Left kidney (tissue), 2 donors: ENCODE data around the gene MYL9. TPM values are rescaled to one million over a fixed set of nuclear protein-coding genes. Genes with fewer than 3 reads are reported as not detected.
"Not testable (repeated sequence)": the region's sequence is repeated elsewhere in the genome, so short reads cannot be mapped to it uniquely, and the experiment has no call there.

Experiments used
- DNase-seq: peaks from one replicate; pipeline ENCODE4 v3.0.0-alpha.2; 2013
- polyA plus RNA-seq: library from polyadenylated mRNA; unstranded; fragments of 120-200 nt; gene quantifications from one replicate; pipeline ENCODE4 v1.2.1, GENCODE V29; 2013; ENCODE audit not compliant: insufficient read length

MYL9 gene
- polyA plus RNA-seq, 1 donor: 179 TPM

GRCh38 chr20:36548704-36549627 lies 7.6 kb downstream of the MYL9 start:
- DNase-seq: no peak

DNA sequence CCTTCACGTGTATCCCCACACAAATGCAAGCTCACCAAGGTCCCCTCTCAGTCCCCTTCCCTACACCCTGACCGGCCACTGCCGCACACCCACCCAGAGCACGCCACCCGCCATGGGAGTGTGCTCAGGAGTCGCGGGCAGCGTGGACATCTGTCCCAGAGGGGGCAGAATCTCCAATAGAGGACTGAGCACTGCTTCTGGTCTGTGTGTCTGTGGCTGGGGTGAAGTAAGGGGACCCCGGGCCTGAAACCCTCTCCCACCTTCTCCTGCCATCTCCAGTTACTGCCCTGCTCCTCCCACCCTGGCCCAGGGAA lies 8.3 kb downstream of the MYL9 start:
- no peak for DNase-seq

GRCh38 chr20:36549942-36550789 lies 8.8 kb downstream of the MYL9 start:
- DNase-seq: no peak

- DNase-seq: no peak
Observed at GRCh38 chr20:36550790-36551299, 9.5 kb downstream of the MYL9 start.

- no peak for DNase-seq
Observed at GRCh38 chr20:36555248-36555647, 13.9 kb downstream of the MYL9 start.

DNA sequence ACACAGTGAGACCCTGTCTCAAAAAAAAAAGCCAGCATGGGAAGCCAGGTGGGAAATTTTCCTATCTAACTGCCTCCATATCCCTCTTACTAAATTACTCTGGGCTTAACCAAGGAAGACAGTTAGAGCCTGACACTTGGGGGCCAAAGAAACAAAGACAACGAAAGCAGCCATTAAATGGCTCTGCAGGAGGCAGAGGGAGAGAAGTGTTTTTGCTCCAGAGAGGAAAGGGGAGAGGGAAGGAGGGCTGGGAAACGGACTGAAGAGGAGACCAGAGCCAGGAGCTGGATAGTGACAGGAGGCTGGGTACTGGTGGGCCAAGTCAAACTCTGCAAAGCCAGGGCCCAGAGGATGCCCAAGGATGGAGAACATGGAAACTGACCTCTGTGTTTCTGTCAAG lies 21.4 kb downstream of the MYL9 start:
- no peak for DNase-seq

- no peak for DNase-seq
Observed at GRCh38 chr20:36563374-36563773, 22.1 kb downstream of the MYL9 start.

DNA sequence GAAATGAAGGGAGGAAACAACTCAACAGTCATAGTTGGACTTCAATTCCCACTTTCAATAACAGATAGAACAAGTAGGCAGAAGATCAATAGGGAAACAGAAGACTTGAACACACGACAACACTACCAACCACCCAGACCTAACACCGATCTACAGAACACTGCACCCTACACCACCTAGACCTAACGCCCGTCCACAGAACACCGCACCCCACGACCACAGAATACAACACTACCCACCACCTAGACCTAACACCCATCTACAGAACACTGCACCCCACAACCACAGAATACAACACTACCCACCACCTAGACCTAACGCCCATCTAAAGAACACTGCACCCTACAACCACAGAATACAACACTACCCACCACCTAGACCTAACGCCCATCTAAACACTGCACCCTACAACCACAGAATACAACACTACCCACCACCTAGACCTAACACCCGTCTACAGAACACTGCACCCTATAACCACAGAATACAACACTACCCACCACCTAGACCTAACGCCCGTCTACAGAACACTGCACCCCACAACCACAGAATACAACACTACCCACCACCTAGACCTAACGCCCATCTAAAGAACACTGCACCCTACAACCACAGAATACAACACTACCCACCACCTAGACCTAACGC lies 22.9 kb downstream of the MYL9 start:
- not testable (repeated sequence) for DNase-seq

DNA sequence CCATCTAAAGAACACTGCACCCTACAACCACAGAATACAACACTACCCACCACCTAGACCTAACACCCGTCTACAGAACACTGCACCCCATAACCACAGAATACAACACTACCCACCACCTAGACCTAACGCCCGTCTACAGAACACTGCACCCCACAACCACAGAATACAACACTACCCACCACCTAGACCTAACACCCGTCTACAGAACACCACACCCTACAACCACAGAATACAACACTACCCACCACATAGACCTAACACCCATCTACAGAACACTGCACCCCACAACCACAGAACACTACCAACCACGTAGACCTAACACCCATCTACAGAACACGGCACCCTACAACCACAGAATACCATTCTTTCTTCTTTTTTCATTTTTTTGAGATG lies 23.4 kb downstream of the MYL9 start:
- not testable (repeated sequence) for DNase-seq

DNA sequence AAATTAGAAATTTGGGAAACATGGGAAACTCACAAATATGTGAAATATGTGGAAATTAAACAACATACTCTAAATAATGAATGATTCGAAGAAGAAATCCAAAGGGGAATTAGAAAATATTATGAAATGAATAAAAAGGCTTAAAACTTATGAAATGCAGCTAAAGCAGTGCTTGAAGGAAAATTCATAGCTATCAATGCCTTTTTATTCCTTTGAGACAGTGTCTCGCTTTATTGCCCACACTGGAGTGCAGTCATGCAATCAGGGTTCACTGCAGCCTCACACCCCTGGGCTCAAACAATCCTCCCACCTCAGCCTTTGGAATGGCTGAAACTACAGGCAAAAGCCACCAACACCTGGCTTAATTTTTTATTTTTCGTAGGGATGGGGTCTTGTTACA lies 24.2 kb downstream of the MYL9 start:
- DNase-seq: no peak

- no peak for DNase-seq
Observed at GRCh38 chr20:36569847-36570429, 28.6 kb downstream of the MYL9 start.

DNA sequence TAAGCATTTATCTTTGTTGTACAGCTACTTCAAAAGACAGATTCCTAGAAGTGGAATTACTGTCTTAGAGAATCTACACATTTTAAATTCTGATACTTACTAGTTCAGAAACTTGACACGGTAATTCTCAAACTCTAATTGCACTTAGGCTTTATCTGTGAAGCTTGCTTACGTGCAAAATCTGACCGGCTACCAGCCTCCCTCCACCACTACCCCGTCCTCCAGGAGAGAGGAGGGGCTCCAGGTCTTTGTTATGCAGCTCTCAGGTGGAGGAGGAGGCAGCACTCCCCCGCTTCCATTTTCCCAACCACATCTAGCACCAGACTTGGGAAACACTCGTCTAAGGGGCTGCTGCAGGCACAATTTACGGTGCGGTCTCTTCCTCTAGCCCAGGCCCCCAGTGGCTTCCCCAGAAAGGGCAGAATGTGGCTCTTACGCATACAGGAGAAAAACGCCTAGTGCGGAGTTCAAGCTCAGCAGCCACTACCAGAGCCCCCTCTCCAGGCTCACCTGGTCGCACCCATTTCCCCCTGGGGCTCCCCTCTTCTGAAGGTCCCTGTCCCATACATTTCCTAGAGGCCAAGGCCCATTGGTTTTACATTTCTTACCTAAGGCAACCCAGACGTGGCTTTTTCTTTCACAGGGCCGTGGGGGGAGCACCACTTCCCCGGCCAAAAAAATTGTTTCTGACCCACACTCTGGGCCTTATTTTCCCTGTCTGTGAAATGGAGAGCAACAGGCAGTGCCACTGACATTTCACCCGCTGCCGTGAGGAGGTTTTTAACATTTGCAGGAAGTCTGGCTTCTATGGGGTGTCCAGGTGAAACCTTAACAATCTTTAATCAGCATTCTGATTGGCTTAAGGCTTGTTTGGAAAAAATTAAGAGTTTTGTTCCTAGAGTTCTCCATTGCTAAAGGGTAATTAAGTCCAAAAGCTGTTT lies 30.5 kb downstream of the MYL9 start:
- peak; percentile 65 for DNase-seq

GRCh38 chr20:36572701-36573102 lies 31.4 kb downstream of the MYL9 start:
- DNase-seq: peak; percentile 22

DNA sequence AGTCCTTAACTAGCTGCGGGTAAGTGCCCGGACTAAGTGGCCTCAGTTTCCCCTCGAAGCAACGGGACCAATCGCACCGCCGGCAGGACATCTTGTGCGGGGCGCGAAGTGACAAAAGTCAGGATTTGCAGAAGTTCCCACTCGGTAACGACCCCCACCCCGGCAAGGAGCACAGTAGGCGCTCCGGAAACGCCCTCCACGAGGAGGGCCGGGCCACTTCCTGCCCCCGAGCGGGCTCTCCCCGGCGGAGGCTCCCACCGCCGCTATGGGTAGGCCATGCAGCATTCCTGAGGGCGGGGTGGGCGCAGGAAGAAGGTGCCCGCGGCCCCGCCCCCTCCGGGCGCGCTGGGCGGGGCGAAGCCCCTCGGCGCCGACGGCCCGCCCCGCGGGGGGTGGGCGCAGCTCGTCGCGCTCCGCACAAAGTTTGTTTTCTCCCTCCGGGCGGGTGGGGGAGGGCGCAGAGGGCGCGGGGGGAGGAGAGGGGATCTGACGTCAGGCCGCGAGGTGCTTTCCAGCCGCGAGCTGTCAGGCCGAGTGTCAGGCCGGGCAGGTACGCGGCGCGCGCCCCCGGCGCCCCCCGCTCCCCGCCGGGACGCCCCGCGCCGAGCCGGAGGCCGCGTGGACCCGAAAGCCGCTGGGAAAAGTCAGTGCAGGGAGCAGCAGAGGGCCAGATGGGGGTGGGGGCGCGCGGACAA lies 31.9 kb downstream of the MYL9 start, which contains the start of gene TGIF2:
Gene TGIF2 (plus strand): TSS at position 495 of the 695 bp plus-strand sequence. CDS start 5,178 bp downstream, outside the sequence.
- DNase-seq: peak; percentile 92

DNA sequence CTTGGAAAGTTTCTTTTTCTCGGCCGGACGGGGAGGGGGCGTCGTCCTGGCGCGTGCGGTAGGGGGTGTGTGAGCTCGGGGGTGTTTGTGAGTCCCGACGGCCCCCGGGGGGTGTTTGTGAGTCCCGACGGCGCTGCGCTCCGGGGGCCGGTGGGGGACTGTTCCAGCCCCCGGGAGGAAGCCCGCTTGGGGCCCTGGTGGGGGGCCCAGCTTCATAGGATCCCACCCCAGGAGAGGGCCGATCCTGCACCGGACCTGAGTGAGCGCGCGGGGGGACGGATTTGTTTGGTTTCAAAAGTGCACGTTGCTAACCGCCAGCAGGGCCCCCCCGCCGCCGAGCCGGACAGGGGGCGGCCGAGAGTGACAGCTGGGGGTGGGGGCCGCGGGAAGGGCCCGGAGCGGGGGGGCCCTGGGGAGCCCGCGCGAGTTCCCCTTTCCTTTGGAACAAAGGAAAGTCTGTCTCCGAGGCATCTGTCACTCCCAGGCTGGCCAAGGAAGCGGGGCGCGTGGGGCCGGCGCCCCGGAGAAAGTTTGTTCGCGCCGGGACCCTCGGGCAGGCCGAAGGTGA lies 32.6 kb downstream of the MYL9 start:
- peak; percentile 29 for DNase-seq

- peak; percentile 69 for DNase-seq
Observed at GRCh38 chr20:36574366-36575135, 33.2 kb downstream of the MYL9 start.

- DNase-seq: no peak
Observed at GRCh38 chr20:36576081-36576445, 34.7 kb downstream of the MYL9 start.

DNA sequence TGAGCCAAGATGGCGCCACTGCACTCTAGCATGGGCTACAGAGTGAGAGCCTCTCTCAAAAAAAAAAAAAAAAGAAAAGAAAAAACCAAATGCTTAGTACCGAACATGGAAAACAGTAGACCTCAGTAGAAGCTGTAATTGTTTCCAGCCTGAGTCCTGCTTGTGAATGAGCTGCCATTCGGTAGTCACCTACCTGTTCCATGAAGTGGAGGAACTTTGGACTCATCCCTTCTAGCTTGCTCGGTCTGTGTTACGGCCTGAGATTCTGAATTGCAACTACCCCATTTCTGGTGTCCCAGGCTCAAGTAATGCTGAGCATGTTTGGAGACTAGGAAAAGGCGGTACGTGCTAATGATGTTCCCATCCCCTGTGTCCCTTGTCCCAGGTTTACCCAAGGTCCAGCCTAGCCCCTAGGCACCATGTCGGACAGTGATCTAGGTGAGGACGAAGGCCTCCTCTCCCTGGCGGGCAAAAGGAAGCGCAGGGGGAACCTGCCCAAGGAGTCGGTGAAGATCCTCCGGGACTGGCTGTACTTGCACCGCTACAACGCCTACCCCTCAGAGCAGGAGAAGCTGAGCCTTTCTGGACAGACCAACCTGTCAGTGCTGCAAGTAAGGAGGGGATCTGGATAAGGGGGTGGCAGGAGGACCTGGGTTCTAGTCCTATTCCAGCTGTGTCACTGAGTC lies 37.2 kb downstream of the MYL9 start:
- DNase-seq: no peak
